T-cell (primary cell): ENCODE measurements around the gene CCDC137. TPM values are rescaled to one million over a fixed set of nuclear protein-coding genes. Genes with fewer than 3 reads are reported as not detected.

Experiments
- ATAC-seq, 4 experiments: fragments of 200-7000 bp in 3 of 4; fragments of 150-1000 bp in 1 of 4; cut with Tn5 transposase; replicated peaks in 1 of 4; 1 replicate in 3 of 4; 2 replicates in 1 of 4; pipeline ENCODE4 v1.10.0; 2021; ENCODE audit warnings: moderate library complexity in 3 of 4, mild to moderate bottlenecking in 2 of 4, moderate number of reproducible peaks in 1 of 4
- CTCF ChIA-PET, 2 donors: fragments of 300-600 bp; sonication (Branson Sonifier 250); formaldehyde crosslinking; loops; one replicate each; lab custom pipeline; 2022; ENCODE audit warnings: antibody characterized with exemption in 2 of 2; lab: Charles Lee
- POLR2A ChIA-PET, 2 donors: fragments of 300-600 bp; sonication (Branson Sonifier 250); formaldehyde crosslinking; loops; one replicate each; lab custom pipeline; 2022; ENCODE audit warnings: antibody characterized with exemption in 2 of 2; lab: Charles Lee
- DNase-seq, 35 experiments: peaks; one replicate each; pipeline versions ENCODE4 v3.0.0 to v3.0.0-alpha.2; 2013 to 2023
- H3K27ac ChIP-seq: one replicate; pipeline ENCODE4 v1.5.1; 2013; ENCODE audit warnings: low read length
- H3K27me3 ChIP-seq, 2 experiments: replicated peaks in 1 of 2; 1 replicate in 1 of 2; 2 replicates in 1 of 2; pipeline versions ENCODE4 v1.6.1 to v1.7.0; 2013; ENCODE audit warnings: low read length in 1 of 2, mixed read lengths in 1 of 2; ENCODE audit not compliant: control insufficient read depth in 2 of 2, insufficient read depth in 2 of 2; ENCODE audit errors: extremely low read depth in 1 of 2
- H3K36me3 ChIP-seq, 2 donors: 1 replicate in 1 of 2; 2 replicates in 1 of 2; pipeline versions ENCODE4 v1.6.1 to v1.7.0; 2013; ENCODE audit warnings: low read length in 1 of 2; ENCODE audit not compliant: control insufficient read depth in 2 of 2, insufficient read depth in 1 of 2; ENCODE audit errors: extremely low read depth in 1 of 2
- H3K4me1 ChIP-seq, 2 experiments: 1 replicate in 1 of 2; 2 replicates in 1 of 2; pipeline versions ENCODE4 v1.6.1 to v1.7.0; 2013; ENCODE audit warnings: low read length in 2 of 2, mixed read lengths in 1 of 2; ENCODE audit not compliant: insufficient read depth in 2 of 2, control insufficient read depth in 1 of 2; ENCODE audit errors: extremely low read depth in 1 of 2
- H3K4me3 ChIP-seq, 2 donors: 1 replicate in 1 of 2; 2 replicates in 1 of 2; pipeline versions ENCODE4 v1.5.1 to v1.7.0; 2013; ENCODE audit warnings: mild to moderate bottlenecking in 2 of 2, low read length in 1 of 2, moderate library complexity in 1 of 2; ENCODE audit not compliant: control insufficient read depth in 1 of 2; ENCODE audit errors: extremely low read depth in 1 of 2
- H3K9me3 ChIP-seq: 2 replicates; pipeline ENCODE4 v1.7.0; 2013
- H3K27ac Mint-ChIP-seq, 2 donors: one replicate each; pipeline ENCODE4 v1.8.0; 2020 to 2021; ENCODE audit warnings: mild to moderate bottlenecking in 2 of 2, mixed read lengths in 2 of 2
- H3K27me3 Mint-ChIP-seq, 2 donors: one replicate each; pipeline ENCODE4 v1.8.0; 2021 to 2022; ENCODE audit warnings: mixed read lengths in 2 of 2
- H3K36me3 Mint-ChIP-seq: one replicate; pipeline ENCODE4 v1.8.0; 2021; ENCODE audit warnings: mixed read lengths
- H3K4me1 Mint-ChIP-seq, 3 donors: one replicate each; pipeline ENCODE4 v1.8.0; 2020 to 2022; ENCODE audit warnings: mixed read lengths in 3 of 3, mild to moderate bottlenecking in 1 of 3
- H3K4me3 Mint-ChIP-seq, 3 donors: one replicate each; pipeline ENCODE4 v1.8.0; 2020 to 2022; ENCODE audit warnings: mild to moderate bottlenecking in 3 of 3, mixed read lengths in 3 of 3, moderate library complexity in 3 of 3
- H3K9me3 Mint-ChIP-seq, 3 donors: one replicate each; pipeline ENCODE4 v1.8.0; 2020 to 2022; ENCODE audit warnings: mixed read lengths in 3 of 3
- WGBS: methylation state at CpG from one replicate; pipeline ENCODE4 v1.1.5; 2013; ENCODE audit warnings: missing lambda C conversion rate; ENCODE audit not compliant: insufficient coverage; 5-methylcytosine and 5-hydroxymethylcytosine counted together
- total RNA-seq, 35 experiments: library from RNA in 6 of 35; stranded (reverse) in 6 of 35; fragments of 120-200 nt in 1 of 35; gene quantifications; one replicate each; pipeline versions ENCODE4 v1.2.1 to v1.2.4 and lab custom pipeline; 2013 to 2026

Gene CCDC137
- total RNA-seq, 5 donors from 2014 or later (not counting 1 experiment from before 2014, with no cell fraction given), result 15.9 to 33.9 (median 30.0) TPM

DNA sequence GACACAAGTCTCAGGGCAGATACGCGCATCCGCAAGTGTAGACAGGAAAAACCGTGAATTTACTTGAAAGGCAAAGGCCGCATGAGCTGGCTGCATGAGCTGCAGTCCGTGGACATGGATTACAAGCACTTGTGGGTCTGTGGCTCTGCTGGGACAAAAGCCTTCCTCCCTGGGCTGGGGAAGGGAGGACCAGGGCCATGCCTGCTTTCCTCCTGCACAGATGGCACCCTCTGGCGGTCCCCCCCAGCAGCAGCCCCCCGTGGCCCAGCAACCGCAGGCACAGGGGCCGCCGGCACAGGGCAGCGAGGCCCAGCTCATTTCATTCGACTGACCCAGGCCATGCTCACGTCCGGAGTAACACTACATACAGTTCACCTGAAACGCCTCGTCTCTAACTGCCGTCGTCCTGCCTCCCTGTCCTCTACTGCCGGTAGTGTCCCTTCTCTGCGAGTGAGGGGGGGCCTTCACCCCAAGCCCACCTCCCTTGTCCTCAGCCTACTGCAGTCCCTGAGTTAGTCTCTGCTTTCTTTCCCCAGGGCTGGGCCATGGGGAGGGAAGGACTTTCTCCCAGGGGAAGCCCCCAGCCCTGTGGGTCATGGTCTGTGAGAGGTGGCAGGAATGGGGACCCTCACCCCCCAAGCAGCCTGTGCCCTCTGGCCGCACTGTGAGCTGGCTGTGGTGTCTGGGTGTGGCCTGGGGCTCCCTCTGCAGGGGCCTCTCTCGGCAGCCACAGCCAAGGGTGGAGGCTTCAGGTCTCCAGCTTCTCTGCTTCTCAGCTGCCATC, 34.9 kb downstream of the CCDC137 start:
- H3K4me3 Mint-ChIP-seq, result peak overlapping the region; percentile 54 to 91 (median 87)
- Histone ChIP-seq H3K4me1 (peaks cover 9 to 35% of the 10 kb centered on the region in 2 experiments), H3K27me3 (no peaks in the 10 kb centered on the region), H3K27ac (peak overlapping the region; percentile 85), H3K36me3 (peaks cover 17 to 51% of the 10 kb centered on the region in 2 donors), H3K9me3 (no peaks in the 10 kb centered on the region), H3K4me3 (no peak overlapping the region)
- ATAC-seq, result no peak
- H3K27me3 Mint-ChIP-seq, result no peaks in the 10 kb centered on the region
- peaks cover 21 to 33% (median 29%) of the 10 kb centered on the region in 3 donors for H3K4me1 Mint-ChIP-seq
- DNase-seq, result peak in 1 of 35 experiments; percentile 35
- 81% methylated on average over 13 of the region's 23 CpGs for WGBS
- no peaks in the 10 kb centered on the region for H3K9me3 Mint-ChIP-seq
- CTCF ChIA-PET, result no interaction called here
- POLR2A ChIA-PET, result no interaction called here
- H3K27ac Mint-ChIP-seq, result no peak overlapping the region
- H3K36me3 Mint-ChIP-seq, result peaks cover 36% of the 10 kb centered on the region

DNA sequence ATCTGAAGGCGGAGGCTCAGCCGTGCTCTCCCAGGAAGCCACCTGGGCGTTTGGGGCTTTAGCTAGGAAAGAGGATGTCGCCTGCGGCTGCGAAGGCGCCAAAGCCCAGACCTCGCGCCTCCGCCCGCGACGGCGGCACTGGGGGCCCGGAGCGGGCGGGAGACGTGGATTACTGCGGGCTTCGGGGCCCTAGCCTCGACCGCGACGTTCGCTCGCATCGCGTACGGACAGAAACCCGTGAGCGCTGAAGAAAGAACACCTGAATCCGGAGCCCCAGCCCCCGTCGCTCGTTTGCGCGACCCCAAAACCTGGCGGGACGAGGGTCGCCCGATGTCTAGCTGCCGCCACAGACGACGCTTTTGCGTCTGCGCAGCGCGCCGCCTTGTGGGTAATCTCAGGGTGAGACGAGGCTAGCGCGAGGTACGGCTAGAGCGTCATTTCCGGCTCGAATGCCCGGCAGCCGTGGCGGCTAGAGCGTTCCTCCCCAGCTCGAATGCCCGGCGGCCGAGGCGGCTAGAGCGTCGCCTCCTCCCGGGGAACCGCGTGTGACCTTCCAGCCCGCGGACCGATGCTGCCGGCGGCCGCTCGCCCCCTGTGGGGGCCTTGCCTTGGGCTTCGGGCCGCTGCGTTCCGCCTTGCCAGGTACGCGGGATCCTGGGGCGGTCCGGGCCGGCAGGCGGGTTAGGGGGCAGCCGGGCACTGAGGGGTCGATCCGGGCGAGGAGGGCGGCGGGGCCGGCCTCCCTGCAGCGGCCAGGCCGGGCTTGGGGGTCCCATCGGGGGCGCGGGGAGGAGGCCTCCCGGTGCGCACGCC, 36.6 kb downstream of the CCDC137 start, which contains the start of gene MRPL12:
Gene MRPL12 (plus strand): TSS at position 434 of the 813 bp plus-strand sequence. CDS start 135 bp downstream, at position 569.
- Mint-ChIP-seq H3K36me3 (peaks cover 27% of the 10 kb centered on the region), H3K27me3 (no peaks in the 10 kb centered on the region), H3K9me3 (no peaks in the 10 kb centered on the region), H3K4me1 (peaks cover 21 to 33% (median 29%) of the 10 kb centered on the region in 3 donors), H3K4me3 (peak within 1 kb of the TSS; percentile 87 to 91 (median 88)), H3K27ac (peak within 1 kb of the TSS; percentile 89 to 90)
- peak; percentile 89 to 92 (median 92) for ATAC-seq
- H3K9me3 ChIP-seq, result no peaks in the 10 kb centered on the region
- ChIA-PET POLR2A (interaction anchor here in 1 of 2 donors (0.6 kb wide), 1 partner anchor 153 kb away, joined by 3 read pairs; no protein-coding TSS in a partner anchor), CTCF (no interaction called here)
- peak; percentile 66 to 94 (median 82) for DNase-seq
- H3K4me1 ChIP-seq, result peaks cover 9 to 35% of the 10 kb centered on the region in 2 experiments
- H3K27ac ChIP-seq, result peak within 1 kb of the TSS; percentile 85
- H3K36me3 ChIP-seq, result peaks cover 16 to 44% of the 10 kb centered on the region in 2 donors
- H3K4me3 ChIP-seq, result peak within 1 kb of the TSS; percentile 85 to 88
- under 1% methylated on average over 102 of the region's 102 CpGs for WGBS
- no peaks in the 10 kb centered on the region for H3K27me3 ChIP-seq

DNA sequence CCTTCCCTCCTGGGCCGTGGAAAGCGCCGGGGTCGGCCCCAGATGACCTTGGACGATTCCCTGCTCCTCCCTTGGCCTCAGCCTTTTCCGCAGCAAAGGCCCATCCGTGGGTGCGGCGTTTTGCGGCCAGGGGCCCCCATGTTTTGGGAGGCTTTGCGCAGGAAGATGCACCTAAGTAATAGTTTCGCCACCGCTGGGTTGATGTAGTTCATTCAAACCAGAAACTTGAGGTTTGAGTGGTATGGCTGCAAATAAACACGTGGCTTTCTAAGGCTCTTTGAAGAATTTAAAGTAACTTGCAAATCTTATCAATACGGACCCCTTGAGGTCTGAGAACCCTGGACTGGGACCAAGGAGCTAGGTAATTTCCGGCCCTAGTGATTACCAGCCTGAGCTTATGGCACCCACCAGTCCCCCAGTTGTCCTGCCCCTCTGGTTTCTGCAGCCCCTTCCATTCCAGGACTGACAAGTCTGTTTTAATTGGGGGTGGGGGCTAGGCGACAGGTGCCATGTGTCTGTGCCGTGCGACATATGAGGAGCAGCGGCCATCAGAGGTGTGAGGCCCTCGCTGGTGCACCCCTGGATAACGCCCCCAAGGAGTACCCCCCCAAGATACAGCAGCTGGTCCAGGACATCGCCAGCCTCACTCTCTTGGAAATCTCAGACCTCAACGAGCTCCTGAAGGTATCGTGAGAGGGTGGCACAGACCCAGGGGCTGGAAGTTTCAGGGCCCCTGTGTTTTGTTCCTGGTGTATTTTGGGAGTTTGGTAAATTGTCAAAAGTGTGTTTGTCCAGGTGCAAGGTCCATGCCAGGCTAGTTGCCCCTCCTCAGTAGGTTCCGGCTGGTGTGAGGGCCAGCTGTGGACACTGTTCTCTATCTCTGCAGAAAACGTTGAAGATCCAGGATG, 37.5 kb downstream of the CCDC137 start:
- POLR2A ChIA-PET, result no interaction called here
- Mint-ChIP-seq H3K4me1 (peaks cover 21 to 33% (median 27%) of the 10 kb centered on the region in 3 donors), H3K4me3 (peak overlapping the region; percentile 79 to 91 (median 87)), H3K9me3 (no peaks in the 10 kb centered on the region), H3K36me3 (peaks cover 22% of the 10 kb centered on the region), H3K27me3 (no peaks in the 10 kb centered on the region), H3K27ac (peak overlapping the region; percentile 19 to 64)
- peak overlapping the region; percentile 85 to 88 for H3K4me3 ChIP-seq
- peaks cover 9 to 35% of the 10 kb centered on the region in 2 experiments for H3K4me1 ChIP-seq
- H3K9me3 ChIP-seq, result no peaks in the 10 kb centered on the region
- H3K27me3 ChIP-seq, result no peaks in the 10 kb centered on the region
- CTCF ChIA-PET, result no interaction called here
- peak overlapping the region; percentile 45 for H3K27ac ChIP-seq
- ATAC-seq (peak in 3 of 4 experiments; percentile 3 to 17 (median 3)), DNase-seq (peak in 2 of 35 experiments; percentile 13 to 52)
- 36% methylated on average over 20 of the region's 27 CpGs for WGBS
- H3K36me3 ChIP-seq, result peaks cover 18 to 38% of the 10 kb centered on the region in 2 donors

DNA sequence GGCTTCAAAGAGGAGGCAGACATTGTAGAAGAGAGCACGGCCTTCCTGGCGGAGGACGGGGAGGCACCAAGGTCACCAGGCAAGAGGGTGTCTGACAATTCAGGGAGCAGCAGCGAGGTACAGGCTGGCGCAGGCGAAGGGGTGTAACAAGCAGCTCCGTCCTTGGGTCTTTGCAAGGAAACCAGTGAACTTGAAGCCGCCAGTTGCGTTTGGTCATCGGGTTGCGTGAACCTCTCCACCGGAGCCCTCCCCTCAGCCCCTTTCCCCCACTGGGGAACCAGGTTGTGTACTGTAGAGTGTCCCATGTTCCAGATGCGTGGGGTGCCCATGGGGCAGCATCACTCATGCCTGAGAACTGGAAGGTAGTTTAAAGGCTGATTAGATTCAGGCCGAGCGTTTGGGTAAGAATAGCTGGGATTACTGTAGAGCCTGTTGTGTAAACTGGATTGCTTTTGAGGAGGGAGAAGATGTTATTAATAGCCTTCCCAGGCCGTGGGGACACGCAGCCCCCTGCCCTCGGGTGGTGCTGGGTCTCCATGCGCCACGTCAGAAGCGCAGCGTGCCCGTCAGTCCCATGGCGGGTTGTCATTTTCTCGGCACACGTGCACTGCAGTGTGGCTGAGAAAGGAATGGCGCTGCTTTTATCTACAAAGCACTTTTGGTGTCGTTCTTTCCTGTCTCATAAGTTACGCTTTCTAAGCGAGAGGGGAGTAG, 39.1 kb downstream of the CCDC137 start:
- POLR2A ChIA-PET, result no interaction called here
- no peak overlapping the region for H3K27ac ChIP-seq

DNA sequence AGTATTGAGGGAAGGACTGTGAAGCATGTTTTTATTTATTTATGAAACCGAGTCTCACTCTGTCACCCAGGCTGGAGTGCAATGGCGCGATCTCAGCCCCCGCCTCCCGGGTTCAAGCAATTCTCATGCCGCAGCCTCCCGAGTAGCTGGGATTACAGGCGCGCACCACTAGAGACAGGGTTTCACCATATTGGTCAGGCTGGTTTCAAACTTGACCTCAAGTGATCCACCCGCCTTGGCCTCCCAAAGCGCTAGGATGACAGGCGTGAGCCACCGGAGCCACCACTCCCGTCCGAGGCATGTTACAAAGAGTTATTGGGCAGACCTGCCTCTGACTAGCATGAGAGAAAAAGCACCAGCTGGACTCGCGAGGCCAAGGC, 39.7 kb downstream of the CCDC137 start:
- Mint-ChIP-seq H3K9me3 (no peaks in the 10 kb centered on the region), H3K36me3 (peaks cover 15% of the 10 kb centered on the region), H3K4me3 (peak overlapping the region in 1 of 3 donors; percentile 17), H3K4me1 (peaks cover 22 to 39% (median 31%) of the 10 kb centered on the region in 3 donors), H3K27me3 (no peaks in the 10 kb centered on the region), H3K27ac (no peak overlapping the region)
- peaks cover 14 to 24% of the 10 kb centered on the region in 2 donors for H3K36me3 ChIP-seq
- POLR2A ChIA-PET, result no interaction called here
- no peaks in the 10 kb centered on the region for H3K9me3 ChIP-seq
- no peak overlapping the region for H3K27ac ChIP-seq
- H3K27me3 ChIP-seq, result peaks cover 0 to 3% of the 10 kb centered on the region in 2 experiments
- WGBS, result 98% methylated on average over 16 of the region's 17 CpGs
- CTCF ChIA-PET, result no interaction called here
- ATAC-seq, result no peak
- H3K4me3 ChIP-seq, result no peak overlapping the region
- peaks cover 15 to 44% of the 10 kb centered on the region in 2 experiments for H3K4me1 ChIP-seq
- no peak for DNase-seq

More for the DNA sequence above, 39.1 kb downstream of the CCDC137 start:
- peak overlapping the region in 2 of 3 donors; percentile 34 to 43 for H3K4me3 Mint-ChIP-seq
- no peaks in the 10 kb centered on the region for H3K9me3 Mint-ChIP-seq
- H3K4me1 Mint-ChIP-seq, result peaks cover 22 to 39% (median 31%) of the 10 kb centered on the region in 3 donors
- Histone ChIP-seq H3K9me3 (no peaks in the 10 kb centered on the region), H3K4me1 (peaks cover 9 to 44% of the 10 kb centered on the region in 2 experiments), H3K27me3 (no peaks in the 10 kb centered on the region), H3K36me3 (peaks cover 18 to 30% of the 10 kb centered on the region in 2 donors), H3K4me3 (no peak overlapping the region)
- H3K36me3 Mint-ChIP-seq, result peaks cover 19% of the 10 kb centered on the region
- H3K27me3 Mint-ChIP-seq, result no peaks in the 10 kb centered on the region
- ATAC-seq (no peak), DNase-seq (no peak)
- H3K27ac Mint-ChIP-seq, result no peak overlapping the region
- 89% methylated on average over 21 of the region's 30 CpGs for WGBS
- CTCF ChIA-PET, result no interaction called here
